Peyer's patch (tissue), 4 donors: ENCODE results near the gene STMN3.

Experiments used
- CTCF ChIP-seq, 6 experiments: fragments of 450-650 bp in 4 of 6; fragments of 200-600 bp in 2 of 6; sonication (generic) in 1 of 6; IDR thresholded peaks; one replicate each; pipeline ENCODE4 v1.5.1; 2017 to 2019; ENCODE audit warnings: antibody characterized with exemption in 6 of 6, mild to moderate bottlenecking in 3 of 6, moderate library complexity in 1 of 6
- POLR2A ChIP-seq, 2 donors: fragments of 450-650 bp; IDR thresholded peaks; one replicate each; pipeline ENCODE4 v1.5.1; 2017; ENCODE audit warnings: antibody characterized with exemption in 2 of 2, mild to moderate bottlenecking in 2 of 2, moderate library complexity in 2 of 2

GRCh38 chr20:63639093-63639975, 13.9 kb downstream of the STMN3 start:
- peak in 1 of 2 donors; percentile 11 for TF ChIP-seq POLR2A (IDR thresholded peaks at IDR 0.05)
- no peak for TF ChIP-seq CTCF (IDR thresholded peaks at IDR 0.05)
